Neural cell (in vitro differentiated cells): ENCODE measurements around the gene VSIG2. TPM values are rescaled to one million over a fixed set of nuclear protein-coding genes. Genes with fewer than 3 reads are reported as not detected.
A peak's percentile ranks its signal among the peaks of the same experiment; 100 is the strongest.

Source experiments
- H2AFZ ChIP-seq: fragments of 200-600, 300-800 bp; sonication (generic), shearing (Covaris generic); 2 replicates; pipeline ENCODE4 v1.6.0; 2014; ENCODE audit warnings: low read depth, mild to moderate bottlenecking, antibody characterized with exemption, low read length, moderate library complexity
- H3F3A ChIP-seq: fragments of 200-600 bp; shearing (Covaris generic); 2 replicates; pipeline ENCODE4 v1.6.1; 2016; ENCODE audit warnings: mild to moderate bottlenecking, moderate library complexity, mixed read lengths, antibody characterized with exemption, low read length; ENCODE audit not compliant: insufficient read depth, poor library complexity, severe bottlenecking
- H3K27ac ChIP-seq: fragments of 200-600, 300-800 bp; sonication (generic), shearing (Covaris generic); 2 replicates; pipeline ENCODE4 v1.5.1; 2014; ENCODE audit warnings: mild to moderate bottlenecking, low read length, moderate library complexity
- H3K27me3 ChIP-seq: fragments of 300-800, 200-600 bp; sonication (generic), shearing (Covaris generic); 2 replicates; pipeline ENCODE4 v1.6.0; 2014; ENCODE audit warnings: mild to moderate bottlenecking, low read depth, low read length, moderate library complexity; ENCODE audit not compliant: insufficient read depth
- H3K36me3 ChIP-seq: fragments of 300-800, 200-600 bp; sonication (generic), shearing (Covaris generic); 2 replicates; pipeline ENCODE4 v1.5.1; 2014; ENCODE audit warnings: mild to moderate bottlenecking, antibody characterized with exemption, low read length, moderate library complexity; ENCODE audit not compliant: insufficient read depth
- H3K4me2 ChIP-seq: fragments of 300-800, 200-600 bp; sonication (generic), shearing (Covaris generic); 2 replicates; pipeline ENCODE4 v1.6.0; 2014; ENCODE audit warnings: mild to moderate bottlenecking, low read length
- H3K4me3 ChIP-seq: fragments of 300-800, 200-600 bp; sonication (generic), shearing (Covaris generic); 2 replicates; pipeline ENCODE4 v1.5.1; 2014; ENCODE audit warnings: mild to moderate bottlenecking, low read length, moderate library complexity
- H3K79me2 ChIP-seq: fragments of 200-600 bp; shearing (Covaris generic); replicated peaks from 2 replicates; pipeline ENCODE4 v1.6.0; 2014; ENCODE audit warnings: mild to moderate bottlenecking, low read length, moderate library complexity; ENCODE audit not compliant: insufficient read depth
- H3K9ac ChIP-seq: fragments of 300-800, 200-600 bp; sonication (generic), shearing (Covaris generic); 2 replicates; pipeline ENCODE4 v1.6.1; 2016; ENCODE audit warnings: mild to moderate bottlenecking, low read length, mixed read lengths
- H3K9me2 ChIP-seq: fragments of 200-600 bp; shearing (Covaris generic); 2 replicates; pipeline ENCODE4 v1.6.1; 2016; ENCODE audit warnings: mild to moderate bottlenecking, low read length, mixed read lengths; ENCODE audit not compliant: insufficient read depth
- H3K9me3 ChIP-seq: fragments of 200-600, 300-800 bp; sonication (generic), shearing (Covaris generic); 2 replicates; pipeline ENCODE4 v1.6.1; 2016; ENCODE audit warnings: mild to moderate bottlenecking, mixed run types, low read length, moderate library complexity, mixed read lengths
- H4K20me1 ChIP-seq: fragments of 200-600 bp; shearing (Covaris generic); 2 replicates; pipeline ENCODE4 v1.6.1; 2016; ENCODE audit warnings: mild to moderate bottlenecking, mixed run types; ENCODE audit not compliant: insufficient read depth
- EP300 ChIP-seq: fragments of 450-650 bp; conservative IDR thresholded peaks from 2 replicates; pipeline ENCODE4 v1.6.1; 2014; ENCODE audit warnings: antibody characterized with exemption, mild to moderate bottlenecking, moderate library complexity; ENCODE audit not compliant: poor library complexity, severe bottlenecking
- EZH2 ChIP-seq: fragments of 200-600, 300-800 bp; shearing (Covaris generic), sonication (generic); IDR thresholded peaks from 2 replicates; pipeline ENCODE4 v1.6.1; 2014; ENCODE audit warnings: antibody characterized with exemption, low read length, borderline replicate concordance, mild to moderate bottlenecking; ENCODE audit not compliant: insufficient read depth, poor library complexity, severe bottlenecking
- MXI1 ChIP-seq: fragments of 450-650 bp; conservative IDR thresholded peaks from 2 replicates; pipeline ENCODE4 v1.6.1; 2014; ENCODE audit warnings: antibody characterized with exemption, mild to moderate bottlenecking; ENCODE audit not compliant: poor library complexity, severe bottlenecking
- POLR2AphosphoS5 ChIP-seq: IDR thresholded peaks from 2 replicates; pipeline ENCODE4 v1.6.1; 2012
- RAD21 ChIP-seq: fragments of 450-650 bp; conservative IDR thresholded peaks from 2 replicates; pipeline ENCODE4 v1.6.1; 2014; ENCODE audit warnings: antibody characterized with exemption, mild to moderate bottlenecking, moderate library complexity
- SMC3 ChIP-seq: fragments of 450-650 bp; conservative IDR thresholded peaks from 2 replicates; pipeline ENCODE4 v1.6.1; 2014; ENCODE audit warnings: antibody characterized with exemption, mild to moderate bottlenecking, moderate library complexity; ENCODE audit not compliant: poor library complexity
- TAF1 ChIP-seq: IDR thresholded peaks from 2 replicates; pipeline ENCODE4 v1.6.1; 2012; ENCODE audit warnings: low read depth
- polyA plus RNA-seq: library from polyadenylated mRNA; depleted of rRNA; stranded (reverse); fragments of >200 nt; gene quantifications from 2 replicates; pipeline ENCODE4 v1.2.3, GENCODE V29; 2014
- TF ChIP-seq, protein P1 (sequence below): fragments of 450-650 bp; IDR thresholded peaks from 2 replicates; pipeline ENCODE4 v1.5.1; 2014; ENCODE audit warnings: antibody characterized with exemption, mild to moderate bottlenecking, moderate library complexity; ENCODE audit not compliant: poor library complexity, severe bottlenecking
- TF ChIP-seq, protein P2 (sequence below): IDR thresholded peaks from 2 replicates; pipeline ENCODE4 v1.6.1; 2012; ENCODE audit warnings: borderline replicate concordance

The VSIG2 gene
- polyA plus RNA-seq, 1 donor from 2014 or later, result not detected

DNA sequence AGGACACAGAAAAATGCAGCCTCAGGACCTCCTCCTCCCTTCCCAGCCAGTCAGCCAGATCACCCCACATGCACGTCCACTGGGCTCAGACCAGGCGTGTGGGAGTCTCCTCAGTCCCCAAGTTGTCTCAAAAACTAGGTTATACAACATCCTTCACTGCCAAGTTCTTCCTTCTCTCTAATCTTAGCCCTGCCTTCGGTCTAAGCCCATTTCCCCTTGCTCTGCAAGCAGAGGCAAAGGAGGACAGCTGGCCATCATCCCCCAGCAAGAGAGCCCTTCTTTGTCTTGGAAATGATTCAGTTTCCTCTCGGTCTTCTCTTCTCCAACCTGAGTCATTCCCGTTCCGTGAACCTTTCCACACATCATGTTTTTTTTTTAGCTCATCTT lies 26.3 kb downstream of the VSIG2 start:
- Histone ChIP-seq H3K9me3 (no peaks in the 10 kb centered on the region), H3K9ac (peak overlapping the region; percentile 57), H3K27me3 (no peaks in the 10 kb centered on the region), H2AFZ (no peak overlapping the region), H3K27ac (peak overlapping the region; percentile 81), H3K79me2 (no peaks in the 10 kb centered on the region), H3K4me2 (no peak overlapping the region), H4K20me1 (no peaks in the 10 kb centered on the region), H3K9me2 (no peaks in the 10 kb centered on the region), H3F3A (no peaks in the 10 kb centered on the region), H3K36me3 (no peaks in the 10 kb centered on the region), H3K4me3 (peak overlapping the region; percentile 44)
- TF ChIP-seq, protein P1, sequence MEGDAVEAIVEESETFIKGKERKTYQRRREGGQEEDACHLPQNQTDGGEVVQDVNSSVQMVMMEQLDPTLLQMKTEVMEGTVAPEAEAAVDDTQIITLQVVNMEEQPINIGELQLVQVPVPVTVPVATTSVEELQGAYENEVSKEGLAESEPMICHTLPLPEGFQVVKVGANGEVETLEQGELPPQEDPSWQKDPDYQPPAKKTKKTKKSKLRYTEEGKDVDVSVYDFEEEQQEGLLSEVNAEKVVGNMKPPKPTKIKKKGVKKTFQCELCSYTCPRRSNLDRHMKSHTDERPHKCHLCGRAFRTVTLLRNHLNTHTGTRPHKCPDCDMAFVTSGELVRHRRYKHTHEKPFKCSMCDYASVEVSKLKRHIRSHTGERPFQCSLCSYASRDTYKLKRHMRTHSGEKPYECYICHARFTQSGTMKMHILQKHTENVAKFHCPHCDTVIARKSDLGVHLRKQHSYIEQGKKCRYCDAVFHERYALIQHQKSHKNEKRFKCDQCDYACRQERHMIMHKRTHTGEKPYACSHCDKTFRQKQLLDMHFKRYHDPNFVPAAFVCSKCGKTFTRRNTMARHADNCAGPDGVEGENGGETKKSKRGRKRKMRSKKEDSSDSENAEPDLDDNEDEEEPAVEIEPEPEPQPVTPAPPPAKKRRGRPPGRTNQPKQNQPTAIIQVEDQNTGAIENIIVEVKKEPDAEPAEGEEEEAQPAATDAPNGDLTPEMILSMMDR, result no peak
- TF ChIP-seq MXI1 (no peak), RAD21 (no peak), TAF1 (no peak), EZH2 (no peak)

DNA sequence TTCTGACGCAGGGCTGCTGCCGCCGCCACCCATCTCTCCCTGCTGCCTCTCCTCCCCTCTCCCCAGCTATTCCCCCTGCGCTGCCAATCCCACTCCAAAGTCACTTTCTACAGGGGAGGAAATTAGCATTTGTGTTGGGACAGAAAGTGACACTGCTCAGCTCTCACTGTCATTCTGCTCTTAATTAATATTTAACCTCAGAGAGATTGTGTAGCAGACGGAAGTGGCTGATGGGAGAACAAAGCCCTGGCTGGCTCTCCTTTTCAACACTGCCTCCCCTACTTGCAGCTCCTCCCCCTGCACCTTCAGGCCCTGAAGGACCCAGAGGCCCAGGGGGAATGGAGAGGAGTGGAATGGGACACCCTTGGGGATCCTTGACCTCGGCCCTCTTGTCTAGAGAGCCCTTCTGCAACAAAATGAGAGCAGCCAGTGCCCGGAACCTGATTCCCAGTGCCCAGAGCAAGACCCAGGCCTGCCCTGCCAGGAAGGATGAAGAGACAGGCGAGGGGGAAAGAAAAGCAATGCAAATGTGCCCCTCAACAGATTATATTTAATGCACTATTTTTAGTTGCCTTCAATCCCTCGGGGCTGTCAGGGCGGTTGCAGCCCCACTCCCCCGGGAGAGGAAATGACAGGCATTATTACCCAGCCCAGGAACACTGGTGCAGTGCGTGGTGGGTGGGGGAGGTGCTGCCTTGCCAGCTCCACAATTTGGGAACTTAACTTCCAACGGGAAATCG lies 26.9 kb downstream of the VSIG2 start:
- H3K27me3 ChIP-seq, result peaks cover under 1% of the 10 kb centered on the region
- H4K20me1 ChIP-seq, result no peaks in the 10 kb centered on the region

DNA sequence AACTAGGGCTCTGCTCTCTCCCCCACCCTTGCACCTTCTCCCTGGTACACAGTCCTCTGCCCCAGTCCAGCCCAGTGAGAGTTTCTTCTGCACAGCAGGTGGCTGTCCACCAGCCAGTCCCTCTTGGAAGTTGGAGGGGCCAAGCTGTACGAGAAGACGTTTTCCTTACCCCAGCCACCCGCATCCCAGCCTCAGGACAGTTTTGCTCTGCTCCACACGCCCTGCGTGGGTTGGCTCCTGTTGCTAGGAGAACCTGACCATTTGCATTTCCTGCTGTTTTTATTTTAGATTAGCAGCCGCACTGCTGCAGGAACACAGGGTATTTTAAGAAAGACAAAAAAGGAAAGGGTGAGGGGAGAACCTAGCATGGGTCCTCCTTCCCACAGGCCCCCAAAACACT lies 29.9 kb downstream of the VSIG2 start:
- Histone ChIP-seq H3K27ac (no peak overlapping the region), H3K9ac (no peak overlapping the region), H3K4me2 (no peak overlapping the region), H2AFZ (no peak overlapping the region), H3F3A (no peaks in the 10 kb centered on the region), H3K79me2 (no peaks in the 10 kb centered on the region), H3K9me3 (no peaks in the 10 kb centered on the region), H4K20me1 (no peaks in the 10 kb centered on the region), H3K4me3 (no peak overlapping the region), H3K9me2 (no peaks in the 10 kb centered on the region), H3K36me3 (no peaks in the 10 kb centered on the region), H3K27me3 (peaks cover 31% of the 10 kb centered on the region)
- TF ChIP-seq RAD21, result no peak
- TF ChIP-seq, protein P2, sequence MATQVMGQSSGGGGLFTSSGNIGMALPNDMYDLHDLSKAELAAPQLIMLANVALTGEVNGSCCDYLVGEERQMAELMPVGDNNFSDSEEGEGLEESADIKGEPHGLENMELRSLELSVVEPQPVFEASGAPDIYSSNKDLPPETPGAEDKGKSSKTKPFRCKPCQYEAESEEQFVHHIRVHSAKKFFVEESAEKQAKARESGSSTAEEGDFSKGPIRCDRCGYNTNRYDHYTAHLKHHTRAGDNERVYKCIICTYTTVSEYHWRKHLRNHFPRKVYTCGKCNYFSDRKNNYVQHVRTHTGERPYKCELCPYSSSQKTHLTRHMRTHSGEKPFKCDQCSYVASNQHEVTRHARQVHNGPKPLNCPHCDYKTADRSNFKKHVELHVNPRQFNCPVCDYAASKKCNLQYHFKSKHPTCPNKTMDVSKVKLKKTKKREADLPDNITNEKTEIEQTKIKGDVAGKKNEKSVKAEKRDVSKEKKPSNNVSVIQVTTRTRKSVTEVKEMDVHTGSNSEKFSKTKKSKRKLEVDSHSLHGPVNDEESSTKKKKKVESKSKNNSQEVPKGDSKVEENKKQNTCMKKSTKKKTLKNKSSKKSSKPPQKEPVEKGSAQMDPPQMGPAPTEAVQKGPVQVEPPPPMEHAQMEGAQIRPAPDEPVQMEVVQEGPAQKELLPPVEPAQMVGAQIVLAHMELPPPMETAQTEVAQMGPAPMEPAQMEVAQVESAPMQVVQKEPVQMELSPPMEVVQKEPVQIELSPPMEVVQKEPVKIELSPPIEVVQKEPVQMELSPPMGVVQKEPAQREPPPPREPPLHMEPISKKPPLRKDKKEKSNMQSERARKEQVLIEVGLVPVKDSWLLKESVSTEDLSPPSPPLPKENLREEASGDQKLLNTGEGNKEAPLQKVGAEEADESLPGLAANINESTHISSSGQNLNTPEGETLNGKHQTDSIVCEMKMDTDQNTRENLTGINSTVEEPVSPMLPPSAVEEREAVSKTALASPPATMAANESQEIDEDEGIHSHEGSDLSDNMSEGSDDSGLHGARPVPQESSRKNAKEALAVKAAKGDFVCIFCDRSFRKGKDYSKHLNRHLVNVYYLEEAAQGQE, result no peak
- TF ChIP-seq MXI1, result no peak
- no peak for TF ChIP-seq SMC3
- TF ChIP-seq EZH2, result no peak
- TF ChIP-seq TAF1, result no peak
- no peak for TF ChIP-seq EP300

More for the DNA sequence above, 26.9 kb downstream of the VSIG2 start:
- Histone ChIP-seq H3K9me2 (no peaks in the 10 kb centered on the region), H3K4me2 (peak overlapping the region; percentile 4), H3F3A (no peaks in the 10 kb centered on the region), H2AFZ (peak overlapping the region; percentile 36), H3K9ac (peak overlapping the region; percentile 57), H3K9me3 (no peaks in the 10 kb centered on the region), H3K27ac (peak overlapping the region; percentile 81), H3K36me3 (no peaks in the 10 kb centered on the region), H3K4me3 (peak overlapping the region; percentile 44), H3K79me2 (no peaks in the 10 kb centered on the region)
- TF ChIP-seq, protein P1, result no peak
- peak; percentile 39 for TF ChIP-seq EP300
- TF ChIP-seq POLR2AphosphoS5, result peak; percentile 51
